Osteoblast (primary cell): ENCODE data around the gene DDX10. TPM values are rescaled to one million over a fixed set of nuclear protein-coding genes. Genes with fewer than 3 reads are reported as not detected.
A peak's percentile ranks its signal among the peaks of the same experiment; 100 is the strongest.

Source experiments
- DNase-seq: peaks from one replicate; pipeline ENCODE4 v3.0.0; 2011; ENCODE audit warnings: low spot score, mixed read lengths; ENCODE audit not compliant: insufficient read length; ENCODE audit errors: missing footprints
- H2AFZ ChIP-seq: 2 replicates; pipeline ENCODE4 v1.6.0; 2011; ENCODE audit warnings: mild to moderate bottlenecking, low read length
- H3K27ac ChIP-seq: 2 replicates; pipeline ENCODE4 v1.5.1; 2011; ENCODE audit warnings: mild to moderate bottlenecking, low read depth, low read length, moderate library complexity
- H3K27me3 ChIP-seq: 2 replicates; pipeline ENCODE4 v1.6.0; 2012; ENCODE audit warnings: mild to moderate bottlenecking, control low read depth, inconsistent platforms, low read length, moderate library complexity; ENCODE audit not compliant: insufficient read depth
- H3K36me3 ChIP-seq: 2 replicates; pipeline ENCODE4 v1.5.1; 2011; ENCODE audit warnings: mild to moderate bottlenecking, low read length, control low read depth, moderate library complexity; ENCODE audit not compliant: insufficient read depth
- H3K4me1 ChIP-seq: 2 replicates; pipeline ENCODE4 v1.5.1; 2011; ENCODE audit warnings: mild to moderate bottlenecking, low read length, control low read depth, moderate library complexity; ENCODE audit not compliant: insufficient read depth
- H3K4me2 ChIP-seq: 2 replicates; pipeline ENCODE4 v1.6.0; 2011; ENCODE audit warnings: mild to moderate bottlenecking, low read length; ENCODE audit not compliant: insufficient read depth
- H3K4me3 ChIP-seq: fragments of 200-600 bp; sonication (generic); 3 replicates; pipeline ENCODE4 v1.5.1; 2012; ENCODE audit warnings: mild to moderate bottlenecking, low read length, inconsistent platforms; ENCODE audit not compliant: insufficient read depth
- H3K79me2 ChIP-seq: 2 replicates; pipeline ENCODE4 v1.6.0; 2012; ENCODE audit warnings: mild to moderate bottlenecking, low read length, control low read depth, inconsistent platforms; ENCODE audit not compliant: insufficient read depth
- H3K9me3 ChIP-seq: 2 replicates; pipeline ENCODE4 v1.5.1; 2011; ENCODE audit warnings: low read depth, low read length, control low read depth
- H4K20me1 ChIP-seq: 2 replicates; pipeline ENCODE4 v1.6.0; 2012; ENCODE audit warnings: mild to moderate bottlenecking, low read length, control low read depth; ENCODE audit not compliant: insufficient read depth
- total RNA-seq: library from RNA; depleted of rRNA; stranded (reverse); fragments of >200 nt; gene quantifications from 2 replicates; pipeline ENCODE4 v1.2.3, GENCODE V29; 2012
- TF ChIP-seq, protein P1 (sequence below): IDR thresholded peaks from 2 replicates; pipeline ENCODE4 v1.5.1; 2011; ENCODE audit warnings: mild to moderate bottlenecking, low read depth, low read length, moderate library complexity; ENCODE audit errors: extremely low read depth

The DDX10 gene
- total RNA-seq, 1 donor, result 16.6 TPM

DNA sequence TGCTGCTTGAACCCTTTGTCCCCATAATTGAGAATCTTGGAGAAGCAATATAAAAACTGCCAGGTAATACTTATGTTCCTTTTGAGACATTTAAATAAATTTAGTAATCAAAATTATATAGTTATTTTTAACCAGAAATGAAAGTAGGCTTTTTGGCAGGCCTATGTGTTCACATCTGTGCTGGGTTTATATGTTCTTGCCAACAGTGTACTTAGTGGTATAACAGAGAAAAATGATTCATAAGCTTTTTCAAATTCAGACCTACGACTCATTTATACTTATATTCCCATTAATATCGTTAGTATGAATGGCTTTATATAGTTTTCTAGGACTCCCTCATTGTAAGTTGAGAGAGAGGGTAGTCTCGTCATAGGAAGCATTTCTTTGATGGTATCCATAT lies 79.0 kb downstream of the DDX10 start:
- H2AFZ ChIP-seq, result no peak overlapping the region
- peaks cover 20% of the 10 kb centered on the region for H3K79me2 ChIP-seq
- no peaks in the 10 kb centered on the region for H3K9me3 ChIP-seq
- H3K27ac ChIP-seq, result no peak overlapping the region
- TF ChIP-seq, protein P1, sequence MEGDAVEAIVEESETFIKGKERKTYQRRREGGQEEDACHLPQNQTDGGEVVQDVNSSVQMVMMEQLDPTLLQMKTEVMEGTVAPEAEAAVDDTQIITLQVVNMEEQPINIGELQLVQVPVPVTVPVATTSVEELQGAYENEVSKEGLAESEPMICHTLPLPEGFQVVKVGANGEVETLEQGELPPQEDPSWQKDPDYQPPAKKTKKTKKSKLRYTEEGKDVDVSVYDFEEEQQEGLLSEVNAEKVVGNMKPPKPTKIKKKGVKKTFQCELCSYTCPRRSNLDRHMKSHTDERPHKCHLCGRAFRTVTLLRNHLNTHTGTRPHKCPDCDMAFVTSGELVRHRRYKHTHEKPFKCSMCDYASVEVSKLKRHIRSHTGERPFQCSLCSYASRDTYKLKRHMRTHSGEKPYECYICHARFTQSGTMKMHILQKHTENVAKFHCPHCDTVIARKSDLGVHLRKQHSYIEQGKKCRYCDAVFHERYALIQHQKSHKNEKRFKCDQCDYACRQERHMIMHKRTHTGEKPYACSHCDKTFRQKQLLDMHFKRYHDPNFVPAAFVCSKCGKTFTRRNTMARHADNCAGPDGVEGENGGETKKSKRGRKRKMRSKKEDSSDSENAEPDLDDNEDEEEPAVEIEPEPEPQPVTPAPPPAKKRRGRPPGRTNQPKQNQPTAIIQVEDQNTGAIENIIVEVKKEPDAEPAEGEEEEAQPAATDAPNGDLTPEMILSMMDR, result no peak
- no peak for DNase-seq
- no peaks in the 10 kb centered on the region for H3K27me3 ChIP-seq
- no peaks in the 10 kb centered on the region for H3K4me1 ChIP-seq
- H4K20me1 ChIP-seq, result no peaks in the 10 kb centered on the region
- H3K36me3 ChIP-seq, result no peaks in the 10 kb centered on the region
- H3K4me3 ChIP-seq, result no peak overlapping the region
- no peak overlapping the region for H3K4me2 ChIP-seq

DNA sequence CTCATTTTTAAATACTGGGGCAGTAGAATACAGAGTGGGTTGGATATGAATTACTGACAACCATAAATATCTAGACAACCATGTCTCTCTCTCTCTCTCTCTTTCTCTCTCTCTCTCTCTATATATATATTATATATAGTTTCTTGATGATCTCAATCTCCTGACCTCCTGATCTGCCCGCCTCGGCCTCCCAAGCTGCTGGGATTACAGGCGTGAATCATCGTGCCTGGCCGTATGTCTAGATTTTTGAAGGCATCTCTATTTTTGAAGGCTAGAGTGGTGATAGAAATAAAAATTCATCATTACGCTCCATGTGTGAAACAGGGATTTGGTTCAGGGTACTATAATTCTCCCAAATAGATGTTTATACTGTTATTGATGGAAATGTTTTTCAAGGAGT lies 84.1 kb downstream of the DDX10 start:
- no peak for DNase-seq
- Histone ChIP-seq H3K27ac (no peak overlapping the region), H3K79me2 (peaks cover 2% of the 10 kb centered on the region), H4K20me1 (no peaks in the 10 kb centered on the region), H3K9me3 (no peaks in the 10 kb centered on the region), H3K4me2 (no peak overlapping the region), H3K4me1 (no peaks in the 10 kb centered on the region), H3K27me3 (no peaks in the 10 kb centered on the region), H3K36me3 (no peaks in the 10 kb centered on the region), H3K4me3 (no peak overlapping the region), H2AFZ (no peak overlapping the region)
- TF ChIP-seq, protein P1, result no peak

DNA sequence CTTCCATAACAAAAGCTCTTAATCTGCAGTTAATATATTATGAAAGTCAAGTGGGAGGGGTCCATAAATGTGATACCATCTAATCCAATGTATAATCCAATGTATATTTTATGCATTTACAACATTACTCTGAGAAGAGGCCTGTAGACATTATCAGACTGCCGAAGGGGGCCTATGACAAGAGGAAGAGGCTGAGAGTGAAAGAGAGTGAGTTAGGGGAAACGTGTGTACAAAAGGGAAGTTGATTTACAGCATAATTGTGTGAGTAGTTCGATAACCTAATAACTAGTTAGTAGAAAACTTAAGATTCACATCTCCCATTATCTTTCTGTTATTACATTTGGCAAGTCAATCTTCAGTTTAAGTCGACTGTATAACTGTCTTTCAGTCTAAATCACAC lies 86.6 kb downstream of the DDX10 start:
- Histone ChIP-seq H3K36me3 (no peaks in the 10 kb centered on the region), H2AFZ (no peak overlapping the region), H3K4me1 (peaks cover 12% of the 10 kb centered on the region), H3K27me3 (no peaks in the 10 kb centered on the region), H3K4me3 (no peak overlapping the region), H4K20me1 (no peaks in the 10 kb centered on the region), H3K79me2 (peaks cover 4% of the 10 kb centered on the region), H3K4me2 (no peak overlapping the region), H3K27ac (no peak overlapping the region), H3K9me3 (no peaks in the 10 kb centered on the region)
- TF ChIP-seq, protein P1, result no peak
- DNase-seq, result no peak

DNA sequence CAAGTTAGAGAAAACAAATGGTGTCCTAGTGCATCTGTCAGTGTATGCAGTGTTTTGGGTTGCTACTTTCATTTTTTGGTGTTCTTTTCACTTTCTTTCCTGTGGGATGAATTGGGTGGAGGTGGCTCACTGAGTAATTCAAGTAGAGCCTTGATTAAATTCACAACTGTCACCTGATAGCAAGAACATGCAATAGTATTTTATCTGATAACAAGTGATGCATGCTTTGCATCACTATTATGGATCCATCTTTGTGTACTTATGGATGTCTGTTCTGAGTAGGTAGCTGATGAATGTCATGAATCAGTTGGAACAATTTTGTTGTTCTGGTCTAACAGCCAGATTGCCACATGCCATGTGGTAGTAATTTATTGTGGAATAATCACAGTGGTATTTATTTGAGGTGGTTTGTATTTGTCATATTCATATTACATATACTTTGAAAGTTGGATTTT lies 87.5 kb downstream of the DDX10 start:
- Histone ChIP-seq H4K20me1 (no peaks in the 10 kb centered on the region), H3K27me3 (no peaks in the 10 kb centered on the region), H3K9me3 (no peaks in the 10 kb centered on the region), H3K27ac (no peak overlapping the region), H3K4me3 (no peak overlapping the region), H3K36me3 (no peaks in the 10 kb centered on the region), H3K4me2 (no peak overlapping the region), H3K4me1 (peaks cover 12% of the 10 kb centered on the region), H3K79me2 (peaks cover 4% of the 10 kb centered on the region), H2AFZ (no peak overlapping the region)
- TF ChIP-seq, protein P1, result no peak
- peak; percentile 19 for DNase-seq
